CD4-positive, alpha-beta memory T cell (primary cell): ENCODE measurements around the gene MTFP1. TPM values are rescaled to one million over a fixed set of nuclear protein-coding genes. Genes with fewer than 3 reads are reported as not detected.

ENCODE experiments used
- CTCF ChIA-PET: fragments of 350-600 bp; sonication (Branson Sonifier 250); formaldehyde crosslinking; loops from one replicate; lab custom pipeline; 2021; ENCODE audit warnings: inconsistent platforms; ENCODE audit not compliant: partially characterized antibody; lab: Charles Lee
- POLR2A ChIA-PET: fragments of 350-600 bp; sonication (Branson Sonifier 250); formaldehyde crosslinking; loops from one replicate; lab custom pipeline; 2021; ENCODE audit not compliant: partially characterized antibody; lab: Charles Lee
- DNase-seq, 5 donors: peaks; one replicate each; pipeline versions ENCODE4 v3.0.0 to v3.0.0-alpha.2; 2020 to 2022; ENCODE audit warnings: mixed read lengths in 1 of 5
- H3K27ac ChIP-seq: one replicate; pipeline ENCODE4 v1.7.0; 2013; ENCODE audit warnings: low read depth, low read length
- H3K27me3 ChIP-seq: 2 replicates; pipeline ENCODE4 v1.7.0; 2013; ENCODE audit warnings: mild to moderate bottlenecking, low read length, moderate library complexity; ENCODE audit not compliant: insufficient read depth
- H3K36me3 ChIP-seq: 2 replicates; pipeline ENCODE4 v1.7.0; 2013; ENCODE audit warnings: mild to moderate bottlenecking, low read length, moderate library complexity; ENCODE audit not compliant: insufficient read depth
- H3K4me1 ChIP-seq: 2 replicates; pipeline ENCODE4 v1.7.0; 2013; ENCODE audit warnings: mild to moderate bottlenecking, low read length, moderate library complexity; ENCODE audit not compliant: insufficient read depth
- H3K4me3 ChIP-seq, 2 donors: one replicate each; pipeline ENCODE4 v1.7.0; 2013; ENCODE audit warnings: low read length in 2 of 2, mild to moderate bottlenecking in 1 of 2
- H3K9me3 ChIP-seq, 2 donors: one replicate each; pipeline ENCODE4 v1.7.0; 2013; ENCODE audit warnings: low read length in 2 of 2, control low read depth in 1 of 2; ENCODE audit not compliant: control insufficient read depth in 1 of 2
- H3K27ac Mint-ChIP-seq, 7 donors: one replicate each; pipeline ENCODE4 v1.8.0; 2020 to 2021; ENCODE audit warnings: mixed read lengths in 7 of 7, mild to moderate bottlenecking in 6 of 7, inconsistent platforms in 3 of 7, moderate library complexity in 3 of 7
- H3K27me3 Mint-ChIP-seq, 2 donors: one replicate each; pipeline ENCODE4 v1.8.0; 2020 to 2021; ENCODE audit warnings: mixed read lengths in 2 of 2
- H3K36me3 Mint-ChIP-seq, 2 donors: one replicate each; pipeline ENCODE4 v1.8.0; 2020 to 2021; ENCODE audit warnings: mixed read lengths in 2 of 2, inconsistent platforms in 1 of 2, mild to moderate bottlenecking in 1 of 2
- H3K4me1 Mint-ChIP-seq, 4 donors: one replicate each; pipeline ENCODE4 v1.8.0; 2020 to 2021; ENCODE audit warnings: mixed read lengths in 4 of 4, mild to moderate bottlenecking in 1 of 4
- H3K4me3 Mint-ChIP-seq, 8 donors: one replicate each; pipeline ENCODE4 v1.8.0; 2020 to 2021; ENCODE audit warnings: mixed read lengths in 8 of 8, mild to moderate bottlenecking in 7 of 8, moderate library complexity in 6 of 8, inconsistent platforms in 3 of 8
- H3K9me3 Mint-ChIP-seq, 8 donors: one replicate each; pipeline ENCODE4 v1.8.0; 2020 to 2021; ENCODE audit warnings: mixed read lengths in 8 of 8, mild to moderate bottlenecking in 5 of 8, inconsistent platforms in 3 of 8, moderate library complexity in 1 of 8
- intact Hi-C: fragments of 100-400 bp; cut with micrococcal nuclease; formaldehyde crosslinking; loops from one replicate; pipeline ENCODE4 v1.15.1; 2023
- polyA plus RNA-seq, 2 donors: library from polyadenylated mRNA; unstranded; fragments of 300-500 nt; fragmentation: Illumina TruSeq; gene quantifications; one replicate each; pipeline ENCODE4 v1.2.3, GENCODE V29; 2021
- total RNA-seq, 2 experiments: library from RNA; stranded (reverse); gene quantifications; one replicate each; pipeline ENCODE4 v1.2.3, GENCODE V29; 2021

Gene MTFP1
- total and polyA plus RNA-seq, 4 experiments from 2014 or later: 13.5 to 47.4 (median 23.4) TPM

DNA sequence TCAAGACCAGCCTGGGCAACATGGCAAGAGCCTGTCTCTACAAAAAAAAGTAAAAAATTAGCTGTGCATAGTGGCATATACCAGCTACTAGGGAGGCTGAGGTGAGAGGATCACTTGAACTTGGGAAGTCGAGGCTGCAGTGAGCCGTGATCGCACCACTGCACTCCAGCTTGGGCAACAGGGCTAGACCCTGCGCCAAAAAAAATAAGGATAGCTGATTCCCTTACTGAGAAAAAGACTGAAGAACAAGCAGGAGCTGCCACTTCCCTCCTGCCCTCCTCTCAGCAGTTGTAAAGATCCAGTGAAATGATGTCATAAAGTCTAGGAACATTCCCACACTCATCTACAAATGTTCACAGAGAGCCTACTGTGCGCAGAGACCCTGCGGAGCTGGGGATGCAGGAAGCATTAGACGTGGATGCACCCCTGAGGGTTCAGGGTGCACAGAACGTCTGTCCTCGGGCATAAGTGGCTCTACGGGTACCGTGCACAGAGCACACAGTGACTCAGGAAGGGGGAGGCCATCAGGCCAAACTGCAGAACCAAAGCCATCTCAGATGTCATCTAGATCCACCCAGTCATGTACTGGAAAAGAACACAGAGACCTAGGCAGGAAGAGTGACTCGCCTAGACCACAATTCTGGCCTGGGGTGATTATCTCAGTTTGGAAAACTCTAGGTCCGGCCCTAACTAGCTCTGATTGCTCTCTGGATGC, 17.0 kb upstream of the MTFP1 start:
- peaks cover 5 to 18% of the 10 kb centered on the region in 2 donors for H3K36me3 Mint-ChIP-seq
- intact Hi-C loops: no loop called here

DNA sequence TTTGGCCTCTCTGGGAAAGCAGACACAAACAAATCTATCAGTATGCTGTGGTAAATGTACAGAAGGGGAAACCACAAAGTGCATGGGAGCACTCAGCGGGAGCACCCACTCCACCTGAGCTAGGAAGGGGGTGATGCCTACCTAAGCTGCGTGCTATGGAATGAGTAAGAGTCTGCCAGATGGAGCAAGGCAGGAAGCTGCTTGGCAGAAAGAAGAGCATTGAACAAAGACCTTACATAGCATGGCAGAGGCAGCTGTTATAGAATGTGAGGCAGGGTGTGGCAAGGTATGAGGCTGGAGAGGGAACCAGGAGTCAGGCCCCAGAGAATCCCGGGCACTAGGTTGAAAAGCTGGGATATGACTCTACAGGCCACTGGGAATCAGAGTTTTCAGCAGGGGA, 13.8 kb upstream of the MTFP1 start:
- H3K4me1 ChIP-seq: peaks cover 7% of the 10 kb centered on the region
- CTCF ChIA-PET: interaction anchor here (1.2 to 4.5 kb wide), 3 partner anchors 13 to 24 kb away, joined by 3 to 34 read pairs (median 5); partner anchors contain the start of genes MTFP1 and RNF215
- peak overlapping the region in 3 of 7 donors; percentile 64 to 77 (median 75) for H3K27ac Mint-ChIP-seq
- H3K4me1 Mint-ChIP-seq: peaks cover 9 to 20% (median 14%) of the 10 kb centered on the region in 4 donors
- no peaks in the 10 kb centered on the region for H3K9me3 Mint-ChIP-seq
- no peaks in the 10 kb centered on the region for H3K27me3 Mint-ChIP-seq
- POLR2A ChIA-PET: interaction anchor here (1.8 to 6.1 kb wide), 2 partner anchors 11 to 14 kb away, joined by 15 to 55 read pairs; partner anchors contain the start of gene SEC14L2
- H3K36me3 Mint-ChIP-seq: peaks cover 18 to 33% of the 10 kb centered on the region in 2 donors
- intact Hi-C loops: no loop called here
- H3K4me3 ChIP-seq: no peak overlapping the region
- H3K4me3 Mint-ChIP-seq: peak overlapping the region in 1 of 8 donors; percentile 23
- no peaks in the 10 kb centered on the region for H3K27me3 ChIP-seq
- no peak overlapping the region for H3K27ac ChIP-seq
- DNase-seq: no peak
- H3K9me3 ChIP-seq: no peaks in the 10 kb centered on the region
- peaks cover 16% of the 10 kb centered on the region for H3K36me3 ChIP-seq

More for the DNA sequence above, 17.0 kb upstream of the MTFP1 start:
- H3K4me3 ChIP-seq: no peak overlapping the region
- Mint-ChIP-seq H3K4me1 (peaks cover 5 to 8% (median 7%) of the 10 kb centered on the region in 4 donors), H3K27ac (peak overlapping the region in 2 of 7 donors; percentile 36 to 41), H3K27me3 (no peaks in the 10 kb centered on the region), H3K4me3 (no peak overlapping the region), H3K9me3 (no peaks in the 10 kb centered on the region)
- H3K27ac ChIP-seq: no peak overlapping the region
- H3K36me3 ChIP-seq: peaks cover 4% of the 10 kb centered on the region
- DNase-seq: no peak
- CTCF ChIA-PET: interaction anchor here (0.7 kb wide), 1 partner anchor 21 kb away, joined by 3 read pairs; the partner anchor contains the start of gene RNF215
- no peaks in the 10 kb centered on the region for H3K27me3 ChIP-seq
- H3K9me3 ChIP-seq: no peaks in the 10 kb centered on the region
- POLR2A ChIA-PET: interaction anchor here (1.0 to 1.3 kb wide), 2 partner anchors 10 to 15 kb away, joined by 3 to 7 read pairs; no protein-coding TSS in a partner anchor
- no peaks in the 10 kb centered on the region for H3K4me1 ChIP-seq

GRCh38 chr22:30413001-30413400, 12.6 kb upstream of the MTFP1 start:
- ChIA-PET CTCF (interaction anchor here (0.9 to 4.5 kb wide), 5 partner anchors 9 to 73 kb away, joined by 4 to 34 read pairs (median 5); partner anchors contain the start of gene MTFP1), POLR2A (interaction anchor here (6.1 kb wide), 1 partner anchor 10 kb away, joined by 55 read pairs; no protein-coding TSS in a partner anchor)
- Mint-ChIP-seq H3K4me3 (peak overlapping the region in 2 of 8 donors; percentile 30 to 35), H3K27me3 (no peaks in the 10 kb centered on the region), H3K27ac (peak overlapping the region in 5 of 7 donors; percentile 38 to 94 (median 79)), H3K9me3 (no peaks in the 10 kb centered on the region), H3K4me1 (peaks cover 9 to 20% (median 14%) of the 10 kb centered on the region in 4 donors), H3K36me3 (peaks cover 30 to 43% of the 10 kb centered on the region in 2 donors)
- H3K9me3 ChIP-seq: no peaks in the 10 kb centered on the region
- H3K27ac ChIP-seq: no peak overlapping the region
- DNase-seq: no peak
- peaks cover 7% of the 10 kb centered on the region for H3K4me1 ChIP-seq
- intact Hi-C loops: no loop called here
- peaks cover 12% of the 10 kb centered on the region for H3K36me3 ChIP-seq
- H3K4me3 ChIP-seq: no peak overlapping the region
- H3K27me3 ChIP-seq: no peaks in the 10 kb centered on the region

GRCh38 chr22:30413745-30414524, 11.6 kb upstream of the MTFP1 start:
- Mint-ChIP-seq H3K4me1 (peaks cover 9 to 20% (median 14%) of the 10 kb centered on the region in 4 donors), H3K9me3 (no peaks in the 10 kb centered on the region), H3K4me3 (peak overlapping the region in 1 of 8 donors; percentile 55), H3K27ac (peak overlapping the region; percentile 44 to 94 (median 59)), H3K36me3 (peaks cover 34 to 49% of the 10 kb centered on the region in 2 donors), H3K27me3 (no peaks in the 10 kb centered on the region)
- intact Hi-C loops: no loop called here
- H3K27ac ChIP-seq: no peak overlapping the region
- no peak for DNase-seq
- H3K36me3 ChIP-seq: peaks cover 12% of the 10 kb centered on the region
- CTCF ChIA-PET: interaction anchor here (0.9 to 4.5 kb wide), 7 partner anchors 8 to 126 kb away, joined by 3 to 34 read pairs (median 5); partner anchors contain the start of gene MTFP1
- no peaks in the 10 kb centered on the region for H3K9me3 ChIP-seq
- H3K4me3 ChIP-seq: no peak overlapping the region
- no peaks in the 10 kb centered on the region for H3K27me3 ChIP-seq
- POLR2A ChIA-PET: interaction anchor here (1.0 to 6.1 kb wide), 6 partner anchors 9 to 22 kb away, joined by 3 to 55 read pairs (median 4); partner anchors contain the start of genes MTFP1 and SEC14L2
- H3K4me1 ChIP-seq: peaks cover 7% of the 10 kb centered on the region

GRCh38 chr22:30414525-30415047, 11.0 kb upstream of the MTFP1 start:
- DNase-seq: no peak
- no peak overlapping the region for H3K4me3 Mint-ChIP-seq
- H3K27me3 Mint-ChIP-seq: no peaks in the 10 kb centered on the region
- peak overlapping the region in 4 of 7 donors; percentile 44 to 72 (median 50) for H3K27ac Mint-ChIP-seq
- Histone ChIP-seq H3K27ac (no peak overlapping the region), H3K4me1 (peaks cover 7% of the 10 kb centered on the region), H3K4me3 (no peak overlapping the region), H3K27me3 (no peaks in the 10 kb centered on the region), H3K9me3 (no peaks in the 10 kb centered on the region), H3K36me3 (peaks cover 12% of the 10 kb centered on the region)
- ChIA-PET CTCF (interaction anchor here (0.9 to 4.5 kb wide), 5 partner anchors 11 to 127 kb away, joined by 3 to 34 read pairs (median 7); partner anchors contain the start of gene MTFP1), POLR2A (interaction anchor here (1.0 to 6.1 kb wide), 6 partner anchors 8 to 22 kb away, joined by 3 to 55 read pairs (median 4); partner anchors contain the start of genes MTFP1 and SEC14L2)
- H3K9me3 Mint-ChIP-seq: no peaks in the 10 kb centered on the region
- H3K36me3 Mint-ChIP-seq: peaks cover 38 to 49% of the 10 kb centered on the region in 2 donors
- intact Hi-C loops: no loop called here
- H3K4me1 Mint-ChIP-seq: peaks cover 9 to 20% (median 14%) of the 10 kb centered on the region in 4 donors

DNA sequence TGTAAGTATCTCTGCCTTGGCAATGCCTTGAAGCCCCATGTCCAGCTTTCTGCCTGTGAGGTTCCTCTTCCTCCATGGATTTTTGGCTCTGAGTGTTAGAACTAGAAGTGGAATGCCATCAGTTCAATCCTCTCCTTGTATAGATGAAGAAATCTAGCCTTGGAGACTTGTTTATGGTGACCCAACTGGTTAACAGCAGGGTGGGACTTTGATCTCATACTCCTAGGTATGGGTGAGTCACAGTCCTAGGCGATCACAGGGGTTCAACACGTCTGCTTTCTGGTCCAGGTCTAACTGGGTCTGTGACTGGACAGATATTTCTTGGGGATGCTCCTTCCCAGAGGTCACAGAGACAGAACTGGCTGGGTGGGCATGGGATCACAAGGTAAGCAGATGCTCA, 9.2 kb upstream of the MTFP1 start:
- Histone ChIP-seq H3K36me3 (peaks cover 12% of the 10 kb centered on the region), H3K9me3 (no peaks in the 10 kb centered on the region), H3K4me1 (peaks cover 7% of the 10 kb centered on the region), H3K27ac (no peak overlapping the region), H3K27me3 (no peaks in the 10 kb centered on the region), H3K4me3 (no peak overlapping the region)
- intact Hi-C loops: no loop called here
- ChIA-PET CTCF (no interaction called here), POLR2A (no interaction called here)
- H3K9me3 Mint-ChIP-seq: no peaks in the 10 kb centered on the region
- no peak for DNase-seq
- peaks cover 11 to 28% (median 17%) of the 10 kb centered on the region in 4 donors for H3K4me1 Mint-ChIP-seq
- peak overlapping the region in 1 of 7 donors; percentile 27 for H3K27ac Mint-ChIP-seq
- H3K4me3 Mint-ChIP-seq: no peak overlapping the region
- no peaks in the 10 kb centered on the region for H3K27me3 Mint-ChIP-seq
- H3K36me3 Mint-ChIP-seq: peaks cover 46 to 53% of the 10 kb centered on the region in 2 donors
